Neural crest cell (in vitro differentiated cells): ENCODE measurements around the gene FAM168A. TPM values are rescaled to one million over a fixed set of nuclear protein-coding genes. Genes with fewer than 3 reads are reported as not detected.
"Not testable (repeated sequence)": the region's sequence is repeated elsewhere in the genome, so short reads cannot be mapped to it uniquely, and the experiment has no call there.

Experiments used
- DNase-seq: peaks from one replicate; pipeline ENCODE4 v3.0.0; 2021; ENCODE audit warnings: low read depth, mixed read lengths, low spot score
- H3K27ac Mint-ChIP-seq: one replicate; pipeline ENCODE4 v1.8.0; 2021; ENCODE audit warnings: mild to moderate bottlenecking, mixed read lengths; ENCODE audit not compliant: unreplicated experiment
- H3K27me3 Mint-ChIP-seq: 2 replicates; pipeline ENCODE4 v1.8.0; 2021; ENCODE audit warnings: low read depth, mild to moderate bottlenecking, mixed read lengths
- H3K36me3 Mint-ChIP-seq: 2 replicates; pipeline ENCODE4 v1.8.0; 2021; ENCODE audit warnings: low read depth, mild to moderate bottlenecking, mixed read lengths
- H3K4me1 Mint-ChIP-seq: 2 replicates; pipeline ENCODE4 v1.8.0; 2021; ENCODE audit warnings: mixed read lengths
- H3K4me3 Mint-ChIP-seq: one replicate; pipeline ENCODE4 v1.8.0; 2021; ENCODE audit warnings: mild to moderate bottlenecking, mixed read lengths
- H3K9me3 Mint-ChIP-seq: 2 replicates; pipeline ENCODE4 v1.8.0; 2021; ENCODE audit warnings: mixed read lengths
- total RNA-seq: library from RNA; stranded (reverse); gene quantifications from 2 replicates; pipeline ENCODE4 v1.2.1, GENCODE V29; 2021
- TF ChIP-seq, protein P1 (sequence below): fragments of 200-600 bp; sonication (generic); conservative IDR thresholded peaks from 2 replicates; pipeline ENCODE4 v1.5.0; 2021; ENCODE audit warnings: antibody characterized with exemption, mild to moderate bottlenecking

Gene FAM168A
- total RNA-seq, 1 donor from 2014 or later = 46.6 TPM

DNA sequence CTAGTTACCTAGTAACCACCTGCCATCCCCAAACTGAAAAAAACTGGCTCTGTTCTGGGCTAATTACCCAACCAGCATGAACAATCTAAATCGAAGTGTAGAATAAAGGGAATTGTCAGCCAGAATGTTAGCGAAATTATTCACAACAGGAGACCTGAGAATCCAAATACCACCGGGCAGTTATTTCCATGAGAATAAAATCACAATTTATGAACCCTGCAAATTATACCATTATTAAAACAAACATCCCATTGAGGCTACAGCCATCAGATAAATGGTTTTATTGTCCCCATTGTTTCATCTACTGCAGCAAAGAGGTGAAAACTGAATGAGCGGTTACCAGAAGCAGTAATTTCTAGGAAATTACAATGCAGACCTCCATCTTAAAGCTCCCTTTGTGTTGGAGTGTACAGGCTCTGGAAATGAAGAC is 21.7 kb downstream of the FAM168A start:
- H3K36me3 Mint-ChIP-seq = peaks cover 10% of the 10 kb centered on the region
- peaks cover 5% of the 10 kb centered on the region for H3K9me3 Mint-ChIP-seq
- no peak overlapping the region for H3K4me3 Mint-ChIP-seq
- H3K27me3 Mint-ChIP-seq = no peaks in the 10 kb centered on the region
- H3K4me1 Mint-ChIP-seq = peaks cover 34% of the 10 kb centered on the region
- no peak for DNase-seq
- TF ChIP-seq, protein P1, sequence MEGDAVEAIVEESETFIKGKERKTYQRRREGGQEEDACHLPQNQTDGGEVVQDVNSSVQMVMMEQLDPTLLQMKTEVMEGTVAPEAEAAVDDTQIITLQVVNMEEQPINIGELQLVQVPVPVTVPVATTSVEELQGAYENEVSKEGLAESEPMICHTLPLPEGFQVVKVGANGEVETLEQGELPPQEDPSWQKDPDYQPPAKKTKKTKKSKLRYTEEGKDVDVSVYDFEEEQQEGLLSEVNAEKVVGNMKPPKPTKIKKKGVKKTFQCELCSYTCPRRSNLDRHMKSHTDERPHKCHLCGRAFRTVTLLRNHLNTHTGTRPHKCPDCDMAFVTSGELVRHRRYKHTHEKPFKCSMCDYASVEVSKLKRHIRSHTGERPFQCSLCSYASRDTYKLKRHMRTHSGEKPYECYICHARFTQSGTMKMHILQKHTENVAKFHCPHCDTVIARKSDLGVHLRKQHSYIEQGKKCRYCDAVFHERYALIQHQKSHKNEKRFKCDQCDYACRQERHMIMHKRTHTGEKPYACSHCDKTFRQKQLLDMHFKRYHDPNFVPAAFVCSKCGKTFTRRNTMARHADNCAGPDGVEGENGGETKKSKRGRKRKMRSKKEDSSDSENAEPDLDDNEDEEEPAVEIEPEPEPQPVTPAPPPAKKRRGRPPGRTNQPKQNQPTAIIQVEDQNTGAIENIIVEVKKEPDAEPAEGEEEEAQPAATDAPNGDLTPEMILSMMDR = no peak
- H3K27ac Mint-ChIP-seq = peak overlapping the region; percentile 96

DNA sequence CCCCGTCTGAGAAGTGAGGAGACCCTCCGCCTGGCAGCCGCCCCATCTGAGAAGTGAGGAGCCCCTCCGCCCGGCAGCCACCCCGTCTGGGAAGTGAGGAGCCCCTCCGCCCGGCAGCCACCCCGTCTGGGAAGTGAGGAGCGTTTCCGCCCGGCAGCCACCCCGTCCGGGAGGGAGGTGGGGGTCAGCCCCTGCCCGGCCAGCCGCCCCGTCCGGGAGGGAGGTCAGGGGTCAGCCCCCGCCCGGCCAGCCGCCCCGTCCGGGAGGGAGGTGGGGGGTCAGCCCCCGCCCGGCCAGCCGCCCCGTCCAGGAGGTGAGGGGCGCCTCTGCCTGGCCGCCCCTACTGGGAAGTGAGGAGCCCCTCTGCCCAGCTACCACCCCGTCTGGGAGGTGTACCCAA is 25.9 kb downstream of the FAM168A start:
- H3K4me3 Mint-ChIP-seq, H3K27ac Mint-ChIP-seq, H3K27me3 Mint-ChIP-seq, DNase-seq, H3K9me3 Mint-ChIP-seq: not testable (repeated sequence)
- Mint-ChIP-seq H3K4me1 (peaks cover 28% of the 10 kb centered on the region), H3K36me3 (peaks cover 16% of the 10 kb centered on the region)

DNA sequence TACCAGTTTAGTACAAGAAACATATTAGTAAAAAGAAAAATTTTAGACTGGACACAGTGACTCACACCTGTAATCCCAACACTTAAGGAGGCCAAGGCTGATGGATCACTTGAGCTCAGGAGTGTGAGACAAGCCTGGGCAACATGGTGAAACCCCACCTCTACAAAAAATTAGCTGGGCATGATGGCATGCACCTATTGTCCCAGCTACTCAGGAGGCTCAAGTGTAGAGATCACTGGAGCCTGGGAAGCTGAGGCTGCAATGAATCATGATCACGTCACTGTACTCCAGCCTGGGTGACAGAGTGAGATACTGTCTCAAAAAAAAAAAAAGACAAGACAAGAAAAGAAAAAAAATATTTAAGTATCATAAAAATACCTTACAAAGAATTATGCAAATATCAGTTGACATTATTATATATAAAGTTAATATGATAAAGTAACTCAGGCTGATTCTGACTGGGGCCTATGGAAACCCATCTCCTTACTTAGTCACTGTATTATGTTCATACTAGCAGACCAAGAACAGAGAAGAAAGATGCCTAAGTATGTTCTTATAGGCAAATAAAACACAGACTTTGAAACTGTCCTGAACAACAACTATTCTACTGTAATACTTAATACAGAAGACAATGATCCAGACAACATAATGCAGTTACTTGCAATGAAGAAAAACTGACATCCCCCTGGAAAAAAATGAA is 27.3 kb downstream of the FAM168A start:
- no peak overlapping the region for H3K27ac Mint-ChIP-seq
- TF ChIP-seq, protein P1 = no peak
- peaks cover 16% of the 10 kb centered on the region for H3K4me1 Mint-ChIP-seq
- no peak for DNase-seq
- H3K27me3 Mint-ChIP-seq = no peaks in the 10 kb centered on the region
- H3K4me3 Mint-ChIP-seq = no peak overlapping the region
- H3K9me3 Mint-ChIP-seq = peaks cover 5% of the 10 kb centered on the region
- H3K36me3 Mint-ChIP-seq = peaks cover 16% of the 10 kb centered on the region

DNA sequence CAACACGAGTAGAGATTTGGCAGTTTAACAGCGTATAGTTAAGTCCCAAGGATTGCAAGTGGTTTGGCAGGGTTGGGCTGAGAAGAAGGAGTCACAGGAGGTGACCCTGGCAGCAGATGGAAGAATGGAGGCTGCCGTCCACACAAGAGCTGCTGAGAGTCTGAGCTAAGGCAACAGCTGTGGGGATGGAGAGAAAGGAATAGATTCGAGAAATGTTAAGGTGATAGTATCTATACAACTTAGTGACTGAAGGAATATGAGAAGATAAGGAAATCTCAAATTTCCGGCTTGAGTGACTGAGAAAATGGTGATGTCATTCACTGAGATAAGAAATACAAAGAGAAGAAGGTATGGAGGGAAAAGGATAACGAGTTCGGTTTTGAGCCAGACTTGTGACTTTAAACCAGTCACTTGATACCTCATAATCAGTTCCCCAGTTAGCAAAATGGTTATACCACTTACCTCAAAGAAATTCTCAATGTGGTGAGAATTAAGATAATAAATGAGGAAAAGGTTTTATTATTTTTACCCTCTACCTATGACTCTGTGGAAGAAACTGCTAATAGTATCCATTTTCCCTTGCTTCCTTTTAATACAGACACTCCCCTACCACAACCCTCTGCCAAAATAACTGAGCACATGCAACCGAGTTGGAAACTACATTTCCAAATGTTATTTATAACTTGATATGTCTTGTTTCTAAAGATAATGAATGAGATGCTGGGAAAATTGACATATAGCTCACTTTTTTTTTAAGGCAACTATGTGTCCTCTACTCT is 30.7 kb downstream of the FAM168A start:
- Mint-ChIP-seq H3K9me3 (no peaks in the 10 kb centered on the region), H3K4me1 (peaks cover 8% of the 10 kb centered on the region), H3K27ac (no peak overlapping the region)

DNA sequence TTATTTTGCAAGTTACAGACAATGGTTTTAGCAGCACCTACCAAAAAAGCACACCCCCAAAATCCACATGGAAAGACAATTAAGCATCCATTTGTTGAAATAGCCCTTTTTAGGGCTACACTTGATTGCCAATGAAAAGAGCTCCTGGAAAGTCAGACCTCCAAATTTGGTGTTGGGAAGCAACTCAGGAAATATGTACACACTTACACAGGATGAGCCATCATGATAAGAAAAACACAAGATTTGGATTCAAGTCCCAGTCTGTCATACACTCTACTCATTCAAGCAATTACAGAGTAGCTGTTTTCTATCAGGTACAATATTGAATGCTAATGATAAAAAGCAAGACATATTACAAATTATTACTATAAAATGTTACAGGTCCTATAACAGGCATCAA is 31.5 kb downstream of the FAM168A start:
- Mint-ChIP-seq H3K4me1 (peaks cover 8% of the 10 kb centered on the region), H3K27me3 (no peaks in the 10 kb centered on the region), H3K9me3 (no peaks in the 10 kb centered on the region), H3K4me3 (no peak overlapping the region), H3K27ac (no peak overlapping the region), H3K36me3 (peaks cover 6% of the 10 kb centered on the region)
- DNase-seq = no peak
- TF ChIP-seq, protein P1 = no peak

More for the DNA sequence above, 30.7 kb downstream of the FAM168A start:
- H3K36me3 Mint-ChIP-seq = peaks cover 6% of the 10 kb centered on the region
- DNase-seq = no peak
- H3K27me3 Mint-ChIP-seq = no peaks in the 10 kb centered on the region
- H3K4me3 Mint-ChIP-seq = no peak overlapping the region
- TF ChIP-seq, protein P1 = no peak

DNA sequence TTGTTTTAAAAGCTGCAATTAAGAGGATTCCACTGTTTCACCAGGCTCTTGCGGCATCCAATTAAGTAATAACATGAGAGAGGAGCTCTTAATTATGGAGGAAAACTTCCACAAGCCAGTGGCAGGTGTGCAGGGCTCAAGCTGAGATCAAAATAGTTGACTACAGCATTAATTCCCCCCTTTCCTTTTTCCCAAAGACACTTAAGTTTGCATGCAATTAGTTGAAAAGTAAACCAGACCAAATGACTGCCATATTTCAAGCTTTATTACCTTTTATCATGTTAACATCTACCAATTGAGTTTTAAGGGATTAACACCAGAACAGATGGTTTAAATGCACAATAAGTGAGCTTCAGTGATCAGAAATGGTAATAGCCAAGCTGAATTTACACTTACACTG is 32.1 kb downstream of the FAM168A start:
- no peaks in the 10 kb centered on the region for H3K27me3 Mint-ChIP-seq
- no peak overlapping the region for H3K27ac Mint-ChIP-seq
- H3K9me3 Mint-ChIP-seq = no peaks in the 10 kb centered on the region
- H3K4me3 Mint-ChIP-seq = no peak overlapping the region
- peaks cover 6% of the 10 kb centered on the region for H3K4me1 Mint-ChIP-seq
- no peak for DNase-seq
- TF ChIP-seq, protein P1 = no peak
- peaks cover 5% of the 10 kb centered on the region for H3K36me3 Mint-ChIP-seq
